GM12878 (cell line): ENCODE data around the gene FLNC.

Experiments used
- CREB1 ChIP-seq: IDR thresholded peaks from 2 replicates; pipeline ENCODE4 v1.6.1; 2012; ENCODE audit warnings: low read depth, mild to moderate bottlenecking, inconsistent platforms
- CTCF ChIP-seq, 3 experiments: IDR thresholded peaks in 2 of 3; conservative IDR thresholded peaks in 1 of 3; 2 replicates each; pipeline ENCODE4 v1.5.1; 2011; ENCODE audit warnings: low read depth in 3 of 3, low read length in 3 of 3, mild to moderate bottlenecking in 3 of 3, control low read depth in 2 of 3, moderate library complexity in 2 of 3, inconsistent platforms in 1 of 3, mixed read lengths in 1 of 3; ENCODE audit not compliant: control insufficient read depth in 2 of 3, insufficient read depth in 1 of 3; ENCODE audit errors: extremely low read depth in 1 of 3
- EP300 ChIP-seq, 2 experiments: fragments of 150-350 bp in 1 of 2; IDR thresholded peaks; 2 replicates each; pipeline ENCODE4 v1.6.1; 2011 to 2012; ENCODE audit warnings: low read depth in 2 of 2, low read length in 2 of 2, borderline replicate concordance in 1 of 2, improper control_type of control experiment in 1 of 2, inconsistent platforms in 1 of 2; ENCODE audit not compliant: control insufficient read depth in 1 of 2
- EZH2 ChIP-seq: IDR thresholded peaks from 2 replicates; pipeline ENCODE4 v1.6.1; 2012; ENCODE audit warnings: low read depth, mild to moderate bottlenecking, control low read depth, inconsistent platforms, low read length, borderline replicate concordance; ENCODE audit not compliant: control insufficient read depth
- KAT2A ChIP-seq: conservative IDR thresholded peaks from 2 replicates; pipeline ENCODE4 v1.6.1; 2011; ENCODE audit warnings: low read depth, low read length; ENCODE audit not compliant: control insufficient read depth
- MYC ChIP-seq: IDR thresholded peaks from 2 replicates; pipeline ENCODE4 v1.6.1; 2011; ENCODE audit warnings: mild to moderate bottlenecking, low read length, moderate library complexity, inconsistent platforms; ENCODE audit not compliant: insufficient read depth, insufficient replicate concordance, insufficient read length, severe bottlenecking
- POLR2A ChIP-seq: IDR thresholded peaks from 2 replicates; pipeline ENCODE4 v1.6.1; 2011; ENCODE audit warnings: low read depth, mild to moderate bottlenecking, low read length
- SMC3 ChIP-seq: IDR thresholded peaks from 2 replicates; pipeline ENCODE4 v1.6.1; 2011; ENCODE audit warnings: low read length, improper control_type of control experiment, borderline replicate concordance
- SREBF1 ChIP-seq: IDR thresholded peaks from 2 replicates; pipeline ENCODE4 v1.6.1; 2012; ENCODE audit warnings: mild to moderate bottlenecking, low read length
- TAF1 ChIP-seq: IDR thresholded peaks from 2 replicates; pipeline ENCODE4 v1.6.1; 2011; ENCODE audit warnings: mild to moderate bottlenecking, low read depth, low read length, borderline replicate concordance
- YY1 ChIP-seq: IDR thresholded peaks from 2 replicates; pipeline ENCODE4 v1.6.1; 2011; ENCODE audit warnings: low read depth, mild to moderate bottlenecking, low read length
- ZNF217 ChIP-seq: fragments of 450-650 bp; IDR thresholded peaks from 2 replicates; pipeline ENCODE4 v1.6.1; 2017; ENCODE audit warnings: antibody characterized with exemption, mild to moderate bottlenecking
- ZNF274 ChIP-seq: IDR thresholded peaks from one replicate; pipeline ENCODE4 v1.8.0; 2011; ENCODE audit not compliant: insufficient read length, insufficient read depth

DNA sequence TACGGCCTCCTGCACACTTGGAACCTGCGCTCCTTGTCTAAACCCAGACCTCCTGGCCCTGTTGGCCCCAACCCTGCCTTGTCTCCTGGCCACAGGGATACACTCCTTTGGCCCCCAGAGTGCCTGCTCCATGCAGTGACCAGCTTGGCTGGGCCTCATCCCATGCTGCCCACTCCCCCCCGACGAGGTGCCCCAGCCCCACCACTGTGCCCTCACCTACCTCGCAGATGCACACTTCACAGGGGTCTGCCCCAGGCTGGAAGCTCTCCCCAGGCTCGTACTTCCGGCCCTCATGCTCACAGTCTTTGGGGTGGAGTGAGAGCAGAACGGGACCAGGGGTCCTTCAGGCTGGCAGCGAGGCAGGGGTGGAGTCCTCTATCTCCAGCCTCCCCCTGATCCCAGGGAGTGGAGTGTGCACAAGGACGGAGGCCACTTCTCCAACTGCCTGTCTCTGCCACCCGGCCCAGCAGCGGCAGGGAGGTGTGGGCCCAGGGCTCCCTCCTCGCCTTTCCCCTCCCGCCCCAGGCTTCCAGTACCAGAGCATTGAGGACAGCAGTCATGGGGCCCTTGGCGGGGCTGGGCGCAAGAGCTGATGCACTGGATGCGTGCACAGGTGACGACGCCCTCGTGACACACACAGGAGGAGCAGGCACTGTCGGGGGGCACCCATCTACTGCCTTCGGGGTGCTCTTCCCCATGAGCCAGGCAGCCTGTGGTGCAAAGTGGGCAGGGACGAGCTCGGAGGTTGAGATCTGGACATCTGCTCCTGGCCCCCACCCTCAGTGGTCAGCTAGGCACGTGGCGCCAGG is 54.6 kb downstream of the FLNC start:
- TF ChIP-seq MYC (no peak), SREBF1 (no peak), TAF1 (no peak), EZH2 (no peak), EP300 (IDR thresholded peaks at IDR 0.05; ENCODE audit: borderline replicate concordance in 1 of 2, control insufficient read depth in 1 of 2, low read depth in 2 of 2, low read length in 2 of 2) (no peak), ZNF274 (no peak), SMC3 (no peak), KAT2A (no peak), CTCF (IDR thresholded peaks at IDR 0.05 in 2 of 3, conservative IDR thresholded peaks at IDR 0.05 in 1 of 3; ENCODE audit: control insufficient read depth in 2 of 3, extremely low read depth in 1 of 3, insufficient read depth in 1 of 3, low read depth in 3 of 3, low read length in 3 of 3) (no peak), ZNF217 (no peak), YY1 (no peak), POLR2A (no peak), CREB1 (no peak)
